ENCODE data around the gene TSPAN1. TPM values are rescaled to one million over a fixed set of nuclear protein-coding genes. Genes with fewer than 3 reads are reported as not detected.

TSPAN1 gene
- total RNA-seq, 4 donors from 2014 or later, result 0.83 to 1.6 (median 1.5) TPM

GRCh38 chr1:46133781-46134350, 41.0 kb upstream of the TSPAN1 start:
- no peaks in the 10 kb centered on the region for H3K9me3 ChIP-seq
- intact Hi-C loops (cut with DNase I), result loop anchor here (5.0 kb wide), 1 partner anchor 43 kb away; the partner anchor contains the start of genes P3R3URF and TSPAN1
- peaks cover 26 to 53% (median 42%) of the 10 kb centered on the region in 4 donors for H3K4me1 ChIP-seq
- H3K4me3 ChIP-seq, result peak overlapping the region; percentile 63 to 79 (median 72)
- peak overlapping the region; percentile 92 to 96 (median 94) for H3K27ac ChIP-seq (replicated peaks in 1 of 4)
- no peak for DNase-seq (ENCODE audit: extremely low spot score)
- no peaks in the 10 kb centered on the region for H3K36me3 ChIP-seq
- TF ChIP-seq EP300 (IDR thresholded peaks at IDR 0.05) (no peak), POLR2A (IDR thresholded peaks at IDR 0.05; ENCODE audit: low read depth) (no peak), POLR2AphosphoS5 (IDR thresholded peaks at IDR 0.05) (no peak)
- TF ChIP-seq, protein P1, sequence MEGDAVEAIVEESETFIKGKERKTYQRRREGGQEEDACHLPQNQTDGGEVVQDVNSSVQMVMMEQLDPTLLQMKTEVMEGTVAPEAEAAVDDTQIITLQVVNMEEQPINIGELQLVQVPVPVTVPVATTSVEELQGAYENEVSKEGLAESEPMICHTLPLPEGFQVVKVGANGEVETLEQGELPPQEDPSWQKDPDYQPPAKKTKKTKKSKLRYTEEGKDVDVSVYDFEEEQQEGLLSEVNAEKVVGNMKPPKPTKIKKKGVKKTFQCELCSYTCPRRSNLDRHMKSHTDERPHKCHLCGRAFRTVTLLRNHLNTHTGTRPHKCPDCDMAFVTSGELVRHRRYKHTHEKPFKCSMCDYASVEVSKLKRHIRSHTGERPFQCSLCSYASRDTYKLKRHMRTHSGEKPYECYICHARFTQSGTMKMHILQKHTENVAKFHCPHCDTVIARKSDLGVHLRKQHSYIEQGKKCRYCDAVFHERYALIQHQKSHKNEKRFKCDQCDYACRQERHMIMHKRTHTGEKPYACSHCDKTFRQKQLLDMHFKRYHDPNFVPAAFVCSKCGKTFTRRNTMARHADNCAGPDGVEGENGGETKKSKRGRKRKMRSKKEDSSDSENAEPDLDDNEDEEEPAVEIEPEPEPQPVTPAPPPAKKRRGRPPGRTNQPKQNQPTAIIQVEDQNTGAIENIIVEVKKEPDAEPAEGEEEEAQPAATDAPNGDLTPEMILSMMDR (IDR thresholded peaks at IDR 0.05), result no peak
- no peaks in the 10 kb centered on the region for H3K27me3 ChIP-seq
- WGBS, result 48% methylated on average over 3 of the region's 3 CpGs

DNA sequence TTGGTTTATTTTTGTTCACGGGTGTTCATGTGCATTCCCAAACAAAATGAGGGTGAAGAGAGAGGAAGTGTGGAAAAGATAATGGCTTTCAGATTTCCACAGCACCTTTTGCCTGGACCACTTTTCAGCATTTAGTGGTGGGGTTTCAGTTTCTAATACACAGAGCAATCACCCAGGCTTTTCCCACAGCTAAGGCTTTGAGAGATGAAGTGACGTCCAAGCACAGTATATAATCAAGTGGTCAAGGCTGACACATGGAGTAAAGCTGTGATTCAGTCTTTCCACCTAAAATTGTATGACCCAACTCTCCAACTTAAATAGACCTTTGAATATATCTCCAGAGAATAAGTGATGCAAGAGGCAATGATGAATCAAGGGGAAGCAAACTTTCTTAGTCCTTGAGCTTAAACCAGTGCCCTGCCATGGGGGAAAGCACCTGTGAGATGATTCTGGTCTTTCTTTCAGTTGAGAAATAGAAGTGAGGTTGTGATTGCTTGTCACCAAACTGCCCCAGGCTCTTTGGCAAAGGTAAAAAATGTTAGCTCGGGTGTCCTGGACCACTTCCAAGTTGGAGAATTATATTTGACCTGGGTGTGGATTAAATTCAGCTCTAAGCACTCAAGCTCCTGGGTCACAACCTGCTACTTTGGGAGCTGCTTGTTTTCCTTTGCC, 40.1 kb upstream of the TSPAN1 start:
- Histone ChIP-seq H3K27ac (replicated peaks in 1 of 4) (peak overlapping the region; percentile 92 to 96 (median 94)), H3K4me1 (peaks cover 26 to 47% (median 40%) of the 10 kb centered on the region in 4 donors), H3K9me3 (no peaks in the 10 kb centered on the region), H3K36me3 (no peaks in the 10 kb centered on the region), H3K4me3 (peak overlapping the region in 1 of 4 donors; percentile 12), H3K27me3 (no peaks in the 10 kb centered on the region)
- no peak for DNase-seq (ENCODE audit: extremely low spot score)
- intact Hi-C loops (cut with DNase I), result loop anchor here (5.0 kb wide), 1 partner anchor 43 kb away; the partner anchor contains the start of genes P3R3URF and TSPAN1
- 20% methylated on average over 3 of the region's 3 CpGs for WGBS
- TF ChIP-seq POLR2A (IDR thresholded peaks at IDR 0.05; ENCODE audit: low read depth), result no peak
- TF ChIP-seq, protein P1 (IDR thresholded peaks at IDR 0.05), result no peak
- TF ChIP-seq EP300 (IDR thresholded peaks at IDR 0.05), result no peak
- TF ChIP-seq POLR2AphosphoS5 (IDR thresholded peaks at IDR 0.05), result peak in 1 of 2 donors; percentile 47

- Histone ChIP-seq H3K27ac (replicated peaks in 1 of 4) (no peak overlapping the region), H3K4me1 (peaks cover 26 to 40% (median 35%) of the 10 kb centered on the region in 4 donors)
- intact Hi-C loops (cut with DNase I), result no loop called here
These were observed 38.2 kb upstream of the TSPAN1 start for GRCh38 chr1:46136711-46137110.

GRCh38 chr1:46137916-46138315, 37.0 kb upstream of the TSPAN1 start:
- Histone ChIP-seq H3K27me3 (no peaks in the 10 kb centered on the region), H3K27ac (replicated peaks in 1 of 4) (peak overlapping the region; percentile 19 to 46 (median 32)), H3K4me3 (peak overlapping the region in 1 of 4 donors; percentile 4), H3K9me3 (no peaks in the 10 kb centered on the region), H3K4me1 (peaks cover 26 to 40% (median 35%) of the 10 kb centered on the region in 4 donors), H3K36me3 (no peaks in the 10 kb centered on the region)
- no peak for TF ChIP-seq EP300 (IDR thresholded peaks at IDR 0.05)
- TF ChIP-seq POLR2AphosphoS5 (IDR thresholded peaks at IDR 0.05), result no peak
- TF ChIP-seq POLR2A (IDR thresholded peaks at IDR 0.05; ENCODE audit: low read depth), result no peak
- TF ChIP-seq, protein P1 (IDR thresholded peaks at IDR 0.05), result no peak
- DNase-seq (ENCODE audit: extremely low spot score), result no peak
- WGBS, result 70% methylated on average over 3 of the region's 3 CpGs
- intact Hi-C loops (cut with DNase I), result no loop called here

More at GRCh38 chr1:46136711-46137110, 38.2 kb upstream of the TSPAN1 start:
- no peaks in the 10 kb centered on the region for H3K9me3 ChIP-seq
- H3K27me3 ChIP-seq, result no peaks in the 10 kb centered on the region
- DNase-seq (ENCODE audit: extremely low spot score), result no peak
- H3K36me3 ChIP-seq, result no peaks in the 10 kb centered on the region
- TF ChIP-seq, protein P1 (IDR thresholded peaks at IDR 0.05), result no peak
- no peak for TF ChIP-seq POLR2AphosphoS5 (IDR thresholded peaks at IDR 0.05)
- TF ChIP-seq POLR2A (IDR thresholded peaks at IDR 0.05; ENCODE audit: low read depth), result no peak
- no peak for TF ChIP-seq EP300 (IDR thresholded peaks at IDR 0.05)
- H3K4me3 ChIP-seq, result no peak overlapping the region
